ENCODE data around the gene AP2A2.

AP2A2 gene

GRCh38 chr11:1020211-1020905 lies 94.7 kb downstream of the AP2A2 start:
- Mint-ChIP-seq H3K4me3 (no peak overlapping the region), H3K36me3 (peaks cover 13% of the 10 kb centered on the region), H3K4me1 (ENCODE audit: low read depth) (peaks cover 19% of the 10 kb centered on the region), H3K27ac (no peak overlapping the region), H3K9me3 (ENCODE audit: low read depth) (no peaks in the 10 kb centered on the region), H3K27me3 (no peaks in the 10 kb centered on the region)

DNA sequence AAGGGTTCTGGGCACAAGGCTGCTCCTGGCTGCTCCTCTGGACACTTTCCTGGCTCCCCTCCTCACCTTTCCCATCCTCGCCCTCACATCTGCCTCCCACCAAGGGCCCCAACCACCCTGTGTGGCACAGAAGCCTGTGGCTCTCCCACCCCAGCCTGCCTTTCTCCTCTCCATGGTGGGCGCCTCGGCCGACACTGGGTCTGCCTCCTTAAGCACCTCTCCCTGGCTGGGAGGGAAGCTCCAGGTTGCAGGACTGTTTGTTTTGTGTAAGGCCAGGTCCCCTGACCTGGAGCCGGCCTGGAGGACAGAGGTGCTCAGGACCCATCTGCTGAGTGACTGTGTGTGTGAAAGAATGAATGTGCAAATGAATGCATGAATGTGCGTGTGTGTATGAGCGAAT lies 96.7 kb downstream of the AP2A2 start:
- Mint-ChIP-seq H3K4me1 (ENCODE audit: low read depth) (peaks cover 9% of the 10 kb centered on the region), H3K27ac (no peak overlapping the region), H3K9me3 (ENCODE audit: low read depth) (no peaks in the 10 kb centered on the region), H3K4me3 (no peak overlapping the region), H3K27me3 (no peaks in the 10 kb centered on the region), H3K36me3 (peaks cover 7% of the 10 kb centered on the region)

- no peak overlapping the region for H3K4me3 Mint-ChIP-seq
- H3K9me3 Mint-ChIP-seq (ENCODE audit: low read depth), result no peaks in the 10 kb centered on the region
- no peak overlapping the region for H3K27ac Mint-ChIP-seq
- no peaks in the 10 kb centered on the region for H3K27me3 Mint-ChIP-seq
- H3K36me3 Mint-ChIP-seq, result peaks cover 2% of the 10 kb centered on the region
- peaks cover 2% of the 10 kb centered on the region for H3K4me1 Mint-ChIP-seq (ENCODE audit: low read depth)
Observed at GRCh38 chr11:1022908-1023810, 97.5 kb downstream of the AP2A2 start.

DNA sequence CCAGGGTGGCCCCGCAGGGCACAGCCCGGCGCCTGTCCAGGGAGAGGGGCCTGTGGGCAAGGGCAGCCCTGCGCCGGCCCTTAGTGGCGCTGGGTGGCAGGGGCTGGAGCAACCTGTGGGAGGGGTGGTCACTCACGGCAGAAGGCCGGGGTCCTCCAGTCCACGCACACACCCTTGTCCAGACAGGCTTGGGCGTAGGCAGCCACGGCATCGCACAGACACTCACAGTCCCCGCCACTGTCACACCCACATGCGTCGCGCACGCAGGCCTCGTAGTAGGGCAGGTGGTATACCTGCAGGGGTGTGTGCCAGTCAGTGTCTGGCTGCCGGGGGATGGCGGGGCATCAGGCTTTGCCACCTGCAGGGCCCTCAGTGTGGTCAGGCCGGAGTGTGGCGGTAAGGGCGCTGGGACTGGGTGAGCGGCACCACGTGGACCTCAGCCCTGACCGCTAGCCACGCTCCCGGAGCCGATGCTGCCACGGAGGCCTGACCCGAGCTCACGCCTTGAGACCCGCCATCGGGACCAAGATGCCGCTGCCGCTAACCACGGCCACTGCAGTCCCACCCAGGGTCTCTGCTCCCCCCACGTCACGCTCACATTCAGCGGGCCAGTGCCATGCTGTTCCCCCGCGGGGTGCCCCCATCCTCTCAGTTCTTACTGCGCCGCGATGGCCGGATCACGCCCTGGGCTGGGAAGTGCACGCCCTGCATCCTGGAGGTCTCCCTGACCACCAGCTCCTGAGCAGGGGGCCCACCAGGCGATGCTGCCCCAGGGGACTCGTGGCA lies 98.3 kb downstream of the AP2A2 start:
- no peak overlapping the region for H3K27ac Mint-ChIP-seq
- no peaks in the 10 kb centered on the region for H3K27me3 Mint-ChIP-seq
- no peaks in the 10 kb centered on the region for H3K9me3 Mint-ChIP-seq (ENCODE audit: low read depth)
- H3K4me3 Mint-ChIP-seq, result no peak overlapping the region
- H3K4me1 Mint-ChIP-seq (ENCODE audit: low read depth), result no peaks in the 10 kb centered on the region
- H3K36me3 Mint-ChIP-seq, result no peaks in the 10 kb centered on the region

DNA sequence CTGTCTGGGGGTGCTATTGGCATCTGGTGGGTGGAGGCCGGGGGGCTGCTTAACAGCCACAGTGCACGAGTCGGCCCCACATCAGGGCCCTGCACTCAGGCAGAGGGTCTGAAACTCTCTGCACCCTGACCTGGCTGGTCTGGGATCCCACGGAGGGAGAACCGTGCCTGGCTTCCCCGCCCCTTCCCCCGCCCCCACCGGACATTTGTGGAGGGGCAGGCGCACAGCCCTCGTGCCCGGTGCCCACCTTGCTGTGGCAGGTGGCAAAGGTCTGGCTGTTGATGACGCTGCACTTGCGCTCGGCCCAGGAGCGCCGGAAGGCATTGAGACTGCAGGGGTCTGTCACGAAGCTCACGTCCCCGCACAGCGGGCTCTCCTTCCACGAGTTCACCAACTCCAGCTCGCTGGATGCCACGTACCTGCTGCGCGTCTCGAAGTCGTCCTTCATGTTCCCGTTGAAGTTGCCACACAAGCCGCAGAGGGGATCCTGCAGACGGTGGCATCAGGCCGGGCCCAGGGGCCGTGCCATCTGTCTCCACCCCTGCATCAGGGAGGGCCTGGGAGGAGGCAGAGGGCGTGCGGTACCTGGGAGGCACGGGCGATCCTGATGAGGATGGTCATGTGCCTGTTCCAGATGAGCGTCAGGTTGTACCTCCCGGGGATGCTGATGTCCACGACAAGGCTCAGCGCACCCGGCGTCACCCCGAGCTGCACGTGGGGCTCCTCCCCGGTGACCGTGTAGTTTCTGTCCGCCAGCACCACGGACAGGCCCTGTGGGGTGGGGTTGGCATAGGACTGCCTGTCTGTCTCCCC lies 99.1 kb downstream of the AP2A2 start:
- H3K4me1 Mint-ChIP-seq (ENCODE audit: low read depth), result no peaks in the 10 kb centered on the region
- H3K9me3 Mint-ChIP-seq (ENCODE audit: low read depth), result no peaks in the 10 kb centered on the region
- no peak overlapping the region for H3K27ac Mint-ChIP-seq
- H3K36me3 Mint-ChIP-seq, result no peaks in the 10 kb centered on the region
- no peaks in the 10 kb centered on the region for H3K27me3 Mint-ChIP-seq
- H3K4me3 Mint-ChIP-seq, result no peak overlapping the region

GRCh38 chr11:1025410-1026162 lies 99.9 kb downstream of the AP2A2 start:
- no peaks in the 10 kb centered on the region for H3K27me3 Mint-ChIP-seq
- no peak overlapping the region for H3K27ac Mint-ChIP-seq
- no peak overlapping the region for H3K4me3 Mint-ChIP-seq
- no peaks in the 10 kb centered on the region for H3K9me3 Mint-ChIP-seq (ENCODE audit: low read depth)
- H3K36me3 Mint-ChIP-seq, result no peaks in the 10 kb centered on the region
- no peaks in the 10 kb centered on the region for H3K4me1 Mint-ChIP-seq (ENCODE audit: low read depth)

- H3K4me3 Mint-ChIP-seq, result no peak overlapping the region
- no peaks in the 10 kb centered on the region for H3K4me1 Mint-ChIP-seq (ENCODE audit: low read depth)
Observed at GRCh38 chr11:1026163-1026450, 100.4 kb downstream of the AP2A2 start.

GRCh38 chr11:1026641-1027482 lies 101.2 kb downstream of the AP2A2 start:
- no peaks in the 10 kb centered on the region for H3K9me3 Mint-ChIP-seq (ENCODE audit: low read depth)
- no peak overlapping the region for H3K4me3 Mint-ChIP-seq
- H3K36me3 Mint-ChIP-seq, result no peaks in the 10 kb centered on the region
- no peaks in the 10 kb centered on the region for H3K27me3 Mint-ChIP-seq
- no peaks in the 10 kb centered on the region for H3K4me1 Mint-ChIP-seq (ENCODE audit: low read depth)
- H3K27ac Mint-ChIP-seq, result no peak overlapping the region

More at GRCh38 chr11:1026163-1026450, 100.4 kb downstream of the AP2A2 start:
- Mint-ChIP-seq H3K27ac (no peak overlapping the region), H3K36me3 (no peaks in the 10 kb centered on the region), H3K27me3 (no peaks in the 10 kb centered on the region), H3K9me3 (ENCODE audit: low read depth) (no peaks in the 10 kb centered on the region)

- Mint-ChIP-seq H3K4me3 (no peak overlapping the region), H3K27me3 (no peaks in the 10 kb centered on the region), H3K9me3 (ENCODE audit: low read depth) (no peaks in the 10 kb centered on the region), H3K27ac (no peak overlapping the region), H3K4me1 (ENCODE audit: low read depth) (no peaks in the 10 kb centered on the region), H3K36me3 (no peaks in the 10 kb centered on the region)
Observed at GRCh38 chr11:1027483-1028290, 102.0 kb downstream of the AP2A2 start.

- no peaks in the 10 kb centered on the region for H3K9me3 Mint-ChIP-seq (ENCODE audit: low read depth)
- H3K4me3 Mint-ChIP-seq, result no peak overlapping the region
- no peaks in the 10 kb centered on the region for H3K4me1 Mint-ChIP-seq (ENCODE audit: low read depth)
- no peak overlapping the region for H3K27ac Mint-ChIP-seq
- H3K27me3 Mint-ChIP-seq, result no peaks in the 10 kb centered on the region
- no peaks in the 10 kb centered on the region for H3K36me3 Mint-ChIP-seq
Observed at GRCh38 chr11:1028291-1028540, 102.5 kb downstream of the AP2A2 start.

DNA sequence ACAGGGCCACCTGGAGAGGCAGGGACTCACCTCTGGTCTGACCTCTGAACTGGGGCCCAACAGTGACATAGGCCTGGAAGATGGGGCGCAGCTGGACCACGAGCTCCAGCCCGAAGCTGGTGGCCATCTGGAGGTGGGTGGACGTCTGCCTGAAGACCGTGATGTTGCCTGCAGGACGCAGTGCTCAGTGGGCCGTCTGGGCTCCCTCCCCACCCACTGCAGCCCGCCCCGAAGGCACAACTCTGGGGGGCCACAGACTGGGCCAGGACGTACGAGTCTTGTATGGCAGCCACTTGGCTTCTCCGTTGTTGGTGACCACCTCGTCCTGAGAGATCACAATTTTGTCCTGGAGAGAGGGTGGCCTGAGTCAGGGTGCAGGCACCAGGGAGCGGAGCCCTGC lies 102.9 kb downstream of the AP2A2 start:
- Mint-ChIP-seq H3K27me3 (no peaks in the 10 kb centered on the region), H3K9me3 (ENCODE audit: low read depth) (no peaks in the 10 kb centered on the region), H3K36me3 (no peaks in the 10 kb centered on the region), H3K4me1 (ENCODE audit: low read depth) (no peaks in the 10 kb centered on the region), H3K4me3 (no peak overlapping the region), H3K27ac (no peak overlapping the region)

DNA sequence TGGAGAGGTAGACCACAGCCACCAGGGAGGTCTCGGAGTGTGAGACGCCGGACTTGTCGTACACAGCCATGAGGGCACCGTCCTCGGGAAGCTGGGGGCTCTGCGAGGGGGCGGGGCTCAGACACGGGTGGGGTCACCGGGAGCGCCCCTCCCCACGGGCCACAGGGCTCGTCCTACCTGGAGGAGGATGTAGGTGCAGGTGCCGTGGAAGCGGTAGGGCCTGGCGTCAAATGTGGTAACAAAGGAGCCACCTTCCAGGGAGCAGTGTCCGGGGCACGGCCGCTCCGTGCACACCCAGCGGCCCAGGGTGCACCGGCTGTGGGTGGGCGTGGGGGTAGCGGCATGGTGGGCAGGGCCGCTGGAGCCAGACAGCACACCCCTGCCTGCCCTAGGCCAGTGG lies 103.4 kb downstream of the AP2A2 start:
- no peaks in the 10 kb centered on the region for H3K36me3 Mint-ChIP-seq
- H3K9me3 Mint-ChIP-seq (ENCODE audit: low read depth), result no peaks in the 10 kb centered on the region

DNA sequence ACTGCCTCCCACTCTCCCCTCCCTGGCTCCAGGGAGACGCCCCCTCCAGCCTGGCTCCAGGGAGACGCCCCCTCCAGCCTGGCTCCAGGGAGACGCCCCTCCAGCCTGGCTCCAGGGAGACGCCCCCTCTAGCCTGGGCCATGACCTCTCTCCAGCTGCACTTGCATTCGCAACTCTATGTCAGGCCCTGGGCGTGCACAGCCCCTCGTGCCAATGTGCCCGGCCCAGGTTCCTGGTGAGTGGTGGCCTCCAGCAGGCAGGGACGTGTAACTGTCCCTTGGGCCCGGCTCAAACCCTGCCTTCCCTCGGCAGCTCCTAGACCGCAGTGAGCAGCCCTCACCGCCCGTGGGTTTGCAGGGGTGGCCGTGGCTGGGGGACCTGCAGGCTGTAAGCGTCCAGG lies 104.0 kb downstream of the AP2A2 start:
- H3K27me3 Mint-ChIP-seq, result no peaks in the 10 kb centered on the region
- H3K9me3 Mint-ChIP-seq (ENCODE audit: low read depth), result no peaks in the 10 kb centered on the region
- H3K4me1 Mint-ChIP-seq (ENCODE audit: low read depth), result no peaks in the 10 kb centered on the region
- no peak overlapping the region for H3K27ac Mint-ChIP-seq
- H3K4me3 Mint-ChIP-seq, result no peak overlapping the region
- no peaks in the 10 kb centered on the region for H3K36me3 Mint-ChIP-seq

More for the DNA sequence above, 103.4 kb downstream of the AP2A2 start:
- H3K4me3 Mint-ChIP-seq, result no peak overlapping the region
- no peaks in the 10 kb centered on the region for H3K4me1 Mint-ChIP-seq (ENCODE audit: low read depth)
- H3K27ac Mint-ChIP-seq, result no peak overlapping the region
- no peaks in the 10 kb centered on the region for H3K27me3 Mint-ChIP-seq

Measured in activated naive CD8-positive, alpha-beta T cell (primary cell).